Stimulated activated CD4-positive, alpha-beta T cell treated with anti-CD3 and anti-CD28 coated beads, Interleukin-4, amount 100 ng/mL, for 24 hours (primary cell): Measurements from ENCODE around the gene WNT9B.
"Not testable (repeated sequence)": the region's sequence is repeated elsewhere in the genome, so short reads cannot be mapped to it uniquely, and the experiment has no call there.

Experiments
- DNase-seq: peaks from one replicate; pipeline ENCODE4 v3.0.0-alpha.2; 2020

WNT9B gene

GRCh38 chr17:46822388-46822921 lies 28.9 kb upstream of the WNT9B start:
- DNase-seq: peak; percentile 25

DNA sequence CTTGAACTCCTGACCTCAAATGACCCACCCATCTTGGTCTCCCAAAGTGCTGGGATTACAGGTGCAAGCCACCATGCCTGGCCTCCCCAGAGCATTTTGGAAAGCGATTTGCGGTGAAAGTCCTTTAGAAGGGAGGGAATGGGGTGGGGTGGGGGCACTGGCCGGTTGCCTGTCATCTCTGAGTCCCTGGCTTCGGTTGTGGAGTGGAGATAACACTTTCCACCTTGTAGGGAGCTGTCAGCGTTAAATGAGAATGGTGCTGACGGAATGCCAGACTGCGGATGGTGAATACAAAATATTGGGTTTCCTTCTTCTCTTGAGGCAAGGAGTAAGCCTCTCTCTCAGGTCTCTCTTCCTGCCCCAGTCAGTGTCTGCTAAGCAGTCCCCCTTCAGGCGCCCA lies 27.7 kb upstream of the WNT9B start:
- no peak for DNase-seq

- DNase-seq: no peak
Observed at GRCh38 chr17:46826116-46826515, 25.3 kb upstream of the WNT9B start.

DNA sequence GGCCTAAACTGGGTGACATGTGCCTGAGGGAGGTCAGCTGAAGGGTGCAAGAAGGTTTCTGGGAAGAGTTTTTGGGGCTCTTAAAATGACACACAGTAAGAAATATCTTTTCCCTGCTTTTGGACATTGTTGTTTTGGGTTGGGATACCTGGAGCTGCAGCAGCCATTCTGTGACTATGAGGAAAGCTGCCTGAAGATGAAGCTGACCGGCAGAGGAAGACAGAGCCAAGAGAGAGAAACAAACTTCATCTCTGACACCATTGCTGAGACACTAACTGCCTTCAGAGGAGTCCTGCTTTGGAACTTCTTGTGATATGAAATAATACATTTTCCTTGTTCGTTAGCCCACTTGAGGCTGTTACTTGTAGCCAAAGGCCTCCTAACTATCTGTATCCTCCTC lies 24.1 kb upstream of the WNT9B start:
- DNase-seq: no peak

- no peak for DNase-seq
Observed at GRCh38 chr17:46831573-46832330, 19.6 kb upstream of the WNT9B start.

GRCh38 chr17:46832331-46832821 lies 19.0 kb upstream of the WNT9B start:
- DNase-seq: no peak

GRCh38 chr17:46832945-46833839 lies 18.2 kb upstream of the WNT9B start:
- DNase-seq: no peak

- DNase-seq: no peak
Observed at GRCh38 chr17:46833840-46834208, 17.6 kb upstream of the WNT9B start.

DNA sequence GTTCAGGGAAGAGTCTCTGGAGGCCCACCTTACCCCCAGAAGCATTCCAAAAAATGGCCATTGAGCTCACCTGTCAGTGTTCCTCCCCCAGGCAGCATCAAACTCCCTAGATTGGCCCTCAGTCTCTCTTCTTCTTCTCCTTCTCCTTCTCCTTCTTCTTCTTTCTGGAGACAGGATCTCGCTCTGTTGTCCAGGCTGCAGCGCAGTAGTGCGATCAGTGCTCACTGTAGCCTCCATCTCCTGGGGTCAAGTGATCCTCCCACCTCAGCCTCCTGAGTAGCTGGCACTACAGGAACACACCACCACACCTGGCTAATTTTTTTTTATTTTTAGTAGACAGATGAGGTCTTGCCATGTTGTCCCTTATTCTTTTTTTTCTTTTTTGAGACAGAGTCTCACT lies 16.5 kb upstream of the WNT9B start:
- no peak for DNase-seq

GRCh38 chr17:46836500-46836899 lies 14.9 kb upstream of the WNT9B start:
- no peak for DNase-seq

- no peak for DNase-seq
Observed at GRCh38 chr17:46837521-46837920, 13.9 kb upstream of the WNT9B start.

DNA sequence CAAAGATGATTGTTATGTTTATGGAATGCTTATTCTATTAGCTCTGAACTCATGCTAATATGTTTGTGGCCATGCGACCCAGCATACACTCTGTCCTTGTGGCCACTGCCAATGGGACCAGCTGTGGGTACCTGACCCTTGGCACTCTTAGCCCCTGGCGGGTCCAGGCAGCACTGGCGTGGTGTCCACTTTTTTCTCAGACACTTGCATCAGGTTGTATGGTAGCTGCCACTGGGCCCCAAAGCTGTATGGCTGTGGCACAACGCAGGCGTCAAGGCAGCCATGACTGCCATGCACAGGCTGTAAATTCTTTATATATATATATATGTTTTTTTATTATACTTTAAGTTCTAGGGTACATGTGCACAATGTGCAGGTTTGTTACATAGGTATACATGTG lies 12.2 kb upstream of the WNT9B start:
- DNase-seq: no peak

DNA sequence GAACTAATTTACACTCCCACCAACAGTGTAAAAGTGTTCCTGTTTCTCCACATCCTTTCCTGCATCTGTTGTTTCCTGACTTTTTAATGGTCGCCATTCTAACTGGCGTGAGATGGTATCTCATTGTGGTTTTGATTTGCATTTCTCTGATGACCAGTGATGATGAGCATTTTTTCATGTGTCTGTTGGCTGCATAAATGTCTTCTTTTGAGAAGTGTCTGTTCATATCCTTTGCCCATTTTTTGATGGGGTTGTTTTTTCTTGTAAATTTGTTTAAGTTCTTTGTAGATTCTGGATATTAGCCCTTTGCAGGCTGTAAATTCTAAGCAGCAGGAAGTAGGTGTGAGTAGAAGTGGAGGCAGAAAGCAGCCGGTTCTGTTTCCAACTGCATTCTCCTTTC lies 10.8 kb upstream of the WNT9B start:
- DNase-seq: not testable (repeated sequence)

DNA sequence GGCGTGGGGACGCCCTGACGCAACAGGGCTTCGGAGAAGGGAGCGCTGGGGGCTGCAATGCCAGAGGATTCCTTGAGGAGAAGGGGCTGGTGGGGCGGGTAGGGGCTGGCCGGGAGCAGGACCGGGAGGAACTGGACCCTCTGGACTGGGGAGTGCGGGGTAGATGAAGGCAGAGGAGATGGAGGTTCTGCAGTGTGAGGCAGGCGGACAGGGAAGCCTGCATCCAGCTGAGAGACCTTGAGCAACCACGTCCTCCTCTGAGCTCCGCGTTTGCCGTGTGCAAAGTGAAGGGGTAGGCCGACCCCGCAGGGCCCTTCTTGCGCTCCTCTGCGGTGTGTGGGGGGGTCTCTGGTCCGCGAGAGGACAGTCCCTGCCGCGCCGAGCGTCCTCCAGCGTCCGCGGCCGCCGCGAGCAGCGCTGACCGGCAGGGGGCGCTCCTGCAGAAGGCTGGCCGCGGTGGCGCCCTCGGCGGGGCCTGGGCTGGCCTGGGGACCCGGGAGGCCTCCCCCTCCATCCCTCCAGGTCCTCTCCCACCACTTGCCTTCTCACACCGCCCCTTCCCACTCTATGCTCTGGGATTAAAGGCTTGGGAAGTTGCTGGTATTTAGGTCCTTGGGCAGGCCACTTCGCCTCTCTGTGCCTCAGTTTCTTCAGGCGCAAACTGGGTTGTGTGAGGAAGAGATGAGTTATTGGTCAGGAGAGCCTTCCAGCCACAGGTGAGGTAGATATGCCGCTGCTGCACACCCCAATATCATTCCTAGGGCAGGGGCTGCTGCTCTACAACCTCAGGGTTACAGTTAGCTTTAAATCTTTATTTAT lies 9.6 kb upstream of the WNT9B start:
- DNase-seq: no peak

GRCh38 chr17:46842835-46843234 lies 8.5 kb upstream of the WNT9B start:
- no peak for DNase-seq

GRCh38 chr17:46847204-46848191 lies 3.9 kb upstream of the WNT9B start:
- DNase-seq: no peak

DNA sequence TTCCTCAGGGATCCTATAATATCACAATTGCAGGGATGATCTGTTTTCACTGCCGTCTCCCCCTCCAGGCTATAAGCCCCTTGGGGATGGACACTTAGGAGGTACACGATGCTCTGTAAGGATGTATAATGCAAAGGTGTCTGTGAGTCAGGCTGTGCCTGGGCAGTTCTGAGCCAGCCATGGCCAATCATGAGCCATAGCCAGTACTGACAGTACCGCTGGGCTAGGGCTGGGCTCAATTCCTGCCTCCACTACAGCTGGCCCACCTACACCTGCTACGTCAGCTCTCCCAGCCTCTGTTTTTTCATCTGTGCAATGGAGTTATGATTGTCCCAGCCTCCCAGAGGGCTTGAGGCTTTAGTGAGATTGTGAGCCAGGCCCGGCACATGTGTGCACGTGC lies 2.8 kb upstream of the WNT9B start:
- DNase-seq: no peak

GRCh38 chr17:46850688-46851028 lies 725 bp upstream of the WNT9B start:
- no peak for DNase-seq

- no peak for DNase-seq
Observed at GRCh38 chr17:46853896-46854444, 2.6 kb downstream of the WNT9B start.

DNA sequence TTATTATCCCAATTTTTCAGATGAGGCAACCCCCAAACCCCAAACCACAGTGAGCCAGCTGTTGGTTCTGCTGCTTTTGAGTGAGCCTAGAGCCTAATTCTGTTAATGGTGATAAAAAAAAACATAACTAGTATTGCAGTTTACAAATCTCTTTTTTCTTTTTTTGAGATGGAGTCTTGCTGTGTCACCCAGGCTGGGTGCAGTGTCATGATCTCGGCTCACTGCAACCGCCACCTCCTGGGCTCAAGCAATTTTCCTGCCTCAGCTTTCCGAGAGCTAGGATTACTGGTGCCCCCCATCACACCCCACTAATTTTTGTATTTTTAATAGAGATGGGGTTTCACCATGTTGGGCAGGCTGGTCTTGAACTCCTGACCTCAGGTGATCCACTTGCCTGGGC lies 3.1 kb downstream of the WNT9B start:
- DNase-seq: no peak

DNA sequence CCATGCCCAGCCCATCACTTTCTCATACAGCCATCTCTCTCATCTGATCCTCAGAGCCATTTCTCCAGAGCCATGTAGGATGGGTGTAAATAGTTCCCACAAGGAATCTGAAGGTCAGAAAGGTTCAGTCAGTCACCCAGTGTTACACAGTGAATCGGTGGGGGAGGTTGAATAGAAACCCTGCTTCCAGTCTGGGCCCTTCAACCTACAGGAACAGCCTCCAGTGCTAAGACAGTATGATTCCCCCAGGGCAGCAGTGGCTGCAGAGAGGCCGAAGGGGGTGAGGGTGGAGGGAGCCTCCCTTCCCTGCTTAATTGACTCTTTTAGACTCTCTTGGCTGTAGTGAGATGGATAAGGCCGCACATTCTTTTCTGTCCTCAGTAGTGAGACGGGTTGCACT lies 3.6 kb downstream of the WNT9B start:
- no peak for DNase-seq

DNA sequence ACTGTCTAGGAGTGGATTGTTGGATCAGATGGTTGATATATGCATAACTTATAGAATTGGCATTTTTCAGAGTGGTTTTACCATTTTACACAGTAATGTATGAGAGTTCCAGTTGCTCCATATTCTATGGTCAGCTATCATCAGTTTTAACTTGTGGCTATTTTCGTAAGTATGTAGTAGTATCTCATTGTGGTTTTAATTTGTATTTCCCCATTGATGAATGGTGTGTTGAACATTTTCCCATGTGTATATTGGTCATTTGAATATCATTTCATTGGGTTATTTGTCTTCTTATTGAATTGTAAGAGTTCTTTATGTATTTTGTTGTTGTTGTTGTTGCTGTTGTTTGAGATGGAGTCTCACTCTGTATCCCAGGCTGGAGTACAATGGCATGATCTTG lies 6.2 kb downstream of the WNT9B start:
- no peak for DNase-seq
